OCI-LY3 (cell line): Measurements from ENCODE around the gene TFEB.

Experiments used
- CTCF ChIP-seq: fragments of 200-600, 300-600 bp; sonication (generic); IDR thresholded peaks from 2 replicates; pipeline ENCODE4 v1.5.1; 2014; ENCODE audit warnings: antibody characterized with exemption, low read length, low read depth
- EZH2phosphoT487 ChIP-seq: fragments of 200-600 bp; shearing (Covaris generic); IDR thresholded peaks from 2 replicates; pipeline ENCODE4 v1.6.1; 2018; ENCODE audit warnings: antibody characterized with exemption, mixed run types, low read depth

GRCh38 chr6:41679696-41680095, 55.7 kb downstream of the TFEB start:
- TF ChIP-seq CTCF, result no peak
- no peak for TF ChIP-seq EZH2phosphoT487
